ENCODE results near the gene EPAS1. TPM values are rescaled to one million over a fixed set of nuclear protein-coding genes. Genes with fewer than 3 reads are reported as not detected.

The EPAS1 gene
- total and polyA plus RNA-seq, 2 of the 13 experiments (the other 11 are each of a cell fraction or from before 2014, with no cell fraction given): 47.1 to 182 TPM

GRCh38 chr2:46298522-46299353, 1.5 kb downstream of the EPAS1 start (continued):
- 0 out of 2 replicates have a peak, but pooled peaks have one; percentile 5 for TF ChIP-seq ZNF552 (CRISPR knock-in tag; IDR thresholded peaks at IDR 0.05; ENCODE audit: borderline replicate concordance)
- no peak for TF ChIP-seq SRSF4 (IDR thresholded peaks at IDR 0.05; ENCODE audit: low read depth, low read length, poor library complexity, severe bottlenecking)
- TF ChIP-seq SP1 (IDR thresholded peaks at IDR 0.05): no peak
- TF ChIP-seq SP1 (CRISPR knock-in tag; IDR thresholded peaks at IDR 0.05): no peak
- no peak; the same call in 1 of the 2 replicates for TF ChIP-seq ZNF704 (CRISPR knock-in tag; IDR thresholded peaks at IDR 0.05; ENCODE audit: borderline replicate concordance)
- no peak for TF ChIP-seq SNRNP70 (IDR thresholded peaks at IDR 0.05; ENCODE audit: low read depth, low read length)
- 0 out of 2 replicates have a peak, but pooled peaks have one; percentile 24 for TF ChIP-seq HOXA5 (CRISPR knock-in tag; IDR thresholded peaks at IDR 0.05)
- TF ChIP-seq ZNF670 (CRISPR knock-in tag; IDR thresholded peaks at IDR 0.05; ENCODE audit: borderline replicate concordance): peak; percentile 86
- no peak; the same call in 1 of the 2 replicates for TF ChIP-seq ZNF383 (CRISPR knock-in tag; IDR thresholded peaks at IDR 0.05; ENCODE audit: borderline replicate concordance)
- 0 out of 2 replicates have a peak, but pooled peaks have one; percentile 27 for TF ChIP-seq ZBTB38 (CRISPR knock-in tag; IDR thresholded peaks at IDR 0.05)
- no peak; the same call in 1 of the 2 replicates for TF ChIP-seq HIC2 (CRISPR knock-in tag; IDR thresholded peaks at IDR 0.05; ENCODE audit: low read depth)
- no peak for TF ChIP-seq RBAK (CRISPR knock-in tag; IDR thresholded peaks at IDR 0.05)
- TF ChIP-seq SETDB1 (CRISPR knock-in tag; IDR thresholded peaks at IDR 0.05; ENCODE audit: borderline replicate concordance): no peak
- peak; percentile 53; the same call in 1 of the 2 replicates for TF ChIP-seq KDM2A (CRISPR knock-in tag; IDR thresholded peaks at IDR 0.05; ENCODE audit: borderline replicate concordance, low read depth)
- no peak for TF ChIP-seq TOE1 (CRISPR knock-in tag; IDR thresholded peaks at IDR 0.05)
- peak; percentile 75 for TF ChIP-seq ZNF777 (CRISPR knock-in tag; IDR thresholded peaks at IDR 0.05)
- no peak for TF ChIP-seq HMGA1 (CRISPR knock-in tag; conservative IDR thresholded peaks at IDR 0.05)
- TF ChIP-seq ZNF232 (CRISPR knock-in tag; IDR thresholded peaks at IDR 0.05; ENCODE audit: borderline replicate concordance): 0 out of 2 replicates have a peak, but pooled peaks have one; percentile 47
- TF ChIP-seq ZNF746 (CRISPR knock-in tag; IDR thresholded peaks at IDR 0.05): peak; percentile 36; the same call in 1 of the 2 replicates
- TF ChIP-seq PHF20 (CRISPR knock-in tag; IDR thresholded peaks at IDR 0.05): no peak
- TF ChIP-seq ZBTB3 (CRISPR knock-in tag; IDR thresholded peaks at IDR 0.05; ENCODE audit: borderline replicate concordance, low read depth): no peak
- TF ChIP-seq ZNF225 (CRISPR knock-in tag; IDR thresholded peaks at IDR 0.05): no peak
- no peak for TF ChIP-seq SKIL (CRISPR knock-in tag; IDR thresholded peaks at IDR 0.05; ENCODE audit: borderline replicate concordance)
- TF ChIP-seq ZNF782 (CRISPR knock-in tag; IDR thresholded peaks at IDR 0.05; ENCODE audit: borderline replicate concordance): peak; percentile 21; the same call in 1 of the 2 replicates
- TF ChIP-seq NFYC (CRISPR knock-in tag; IDR thresholded peaks at IDR 0.05): no peak
